GM12891 (cell line): ENCODE results near the gene MRPL33.

Source experiments
- DNase-seq: peaks from one replicate; pipeline ENCODE4 v3.0.0; 2011; ENCODE audit warnings: low spot score; ENCODE audit not compliant: insufficient read length
- FAIRE-seq: peaks from 2 replicates; lab custom pipeline; 2011; peaks lifted over from hg19 to GRCh38; lab: Jason Lieb, UNC
- PAX5 ChIP-seq: IDR thresholded peaks from 2 replicates; pipeline ENCODE4 v1.6.1; 2011; ENCODE audit warnings: low read length, moderate library complexity, mild to moderate bottlenecking; ENCODE audit not compliant: insufficient read depth, severe bottlenecking
- POLR2A ChIP-seq: IDR thresholded peaks from 2 replicates; pipeline ENCODE4 v1.6.1; 2011; ENCODE audit warnings: low read depth, low read length, control low read depth
- POLR2AphosphoS5 ChIP-seq: IDR thresholded peaks from 2 replicates; pipeline ENCODE4 v1.6.1; 2011; ENCODE audit warnings: low read depth, low read length, control low read depth
- POU2F2 ChIP-seq: IDR thresholded peaks from 2 replicates; pipeline ENCODE4 v1.6.1; 2011; ENCODE audit warnings: low read depth, mild to moderate bottlenecking, control low read depth, low read length, moderate library complexity
- SPI1 ChIP-seq: IDR thresholded peaks from 2 replicates; pipeline ENCODE4 v1.6.1; 2011; ENCODE audit warnings: low read depth, low read length, control low read depth
- TAF1 ChIP-seq: IDR thresholded peaks from 2 replicates; pipeline ENCODE4 v1.6.1; 2011; ENCODE audit warnings: low read depth, low read length, control low read depth

MRPL33 gene

DNA sequence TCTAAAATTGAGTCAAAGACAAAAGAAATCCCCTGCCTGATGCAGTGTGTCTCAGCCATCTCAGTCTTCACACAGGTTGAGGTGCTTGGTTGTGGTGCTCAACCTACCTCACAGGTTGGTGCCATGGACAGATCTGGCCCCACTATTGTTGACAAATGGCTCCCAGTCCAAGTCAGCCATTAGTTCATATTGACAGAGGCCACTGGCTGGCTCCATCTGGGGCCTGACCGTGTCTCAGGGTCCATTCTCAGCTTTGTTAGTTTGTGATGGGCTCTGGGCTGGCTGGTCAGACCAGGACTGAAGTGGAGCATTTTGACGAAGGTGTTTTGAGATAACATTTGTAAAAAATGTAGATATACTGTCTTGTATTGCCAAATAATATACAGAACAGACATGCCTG, 36.9 kb downstream of the MRPL33 start:
- TF ChIP-seq POU2F2 (no peak), POLR2AphosphoS5 (no peak), POLR2A (no peak), SPI1 (no peak), TAF1 (no peak), PAX5 (no peak)
- DNase-seq (no peak), FAIRE-seq (no peak)

DNA sequence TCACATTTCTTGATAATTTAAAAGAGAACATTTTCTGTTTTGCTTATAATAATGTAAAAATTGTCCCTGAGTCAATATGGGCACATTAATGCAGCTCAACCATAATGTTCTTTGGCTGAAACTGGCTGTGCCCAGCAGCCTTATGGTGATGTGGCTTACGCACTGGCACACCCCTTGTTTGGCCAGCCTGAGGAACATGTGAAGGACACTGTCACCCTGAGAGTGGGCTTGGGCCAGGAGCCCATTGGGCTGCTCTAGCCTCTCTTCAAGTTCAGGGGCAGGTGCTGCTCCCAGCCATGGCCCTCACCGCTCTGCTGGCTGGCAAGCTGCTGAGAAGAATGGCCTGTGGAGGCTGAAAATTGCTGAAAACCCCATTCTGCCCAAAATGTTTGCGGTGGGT, 37.5 kb downstream of the MRPL33 start:
- no peak for FAIRE-seq
- TF ChIP-seq TAF1 = no peak
- no peak for TF ChIP-seq PAX5
- no peak for TF ChIP-seq POLR2AphosphoS5
- TF ChIP-seq POU2F2 = no peak
- TF ChIP-seq SPI1 = no peak
- TF ChIP-seq POLR2A = no peak
- DNase-seq = no peak

DNA sequence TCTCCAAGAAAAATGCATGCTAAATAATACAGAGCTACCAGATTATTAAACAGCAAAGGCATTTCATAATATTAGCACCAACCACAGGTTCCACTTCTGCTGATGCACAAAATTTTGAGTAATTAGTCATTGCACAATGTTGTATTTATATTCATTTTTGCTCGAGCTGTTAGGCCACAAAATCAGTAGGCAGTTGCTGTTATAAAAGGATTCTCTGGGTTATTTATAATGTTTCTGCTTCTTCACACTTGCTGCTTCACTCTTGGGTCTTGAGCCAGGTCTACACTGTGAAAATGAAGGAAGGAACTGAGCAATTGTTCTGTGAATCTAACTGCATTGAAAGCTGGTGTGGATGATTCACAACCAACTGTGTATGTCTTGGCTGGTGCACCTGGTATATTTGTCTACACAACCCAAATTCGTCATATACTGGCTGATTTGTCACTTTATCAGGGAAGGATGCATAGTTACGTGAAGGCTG, 38.3 kb downstream of the MRPL33 start:
- no peak for TF ChIP-seq SPI1
- TF ChIP-seq POLR2A = no peak
- TF ChIP-seq PAX5 = no peak
- TF ChIP-seq POLR2AphosphoS5 = no peak
- no peak for TF ChIP-seq POU2F2
- TF ChIP-seq TAF1 = no peak
- FAIRE-seq (no peak), DNase-seq (no peak)

DNA sequence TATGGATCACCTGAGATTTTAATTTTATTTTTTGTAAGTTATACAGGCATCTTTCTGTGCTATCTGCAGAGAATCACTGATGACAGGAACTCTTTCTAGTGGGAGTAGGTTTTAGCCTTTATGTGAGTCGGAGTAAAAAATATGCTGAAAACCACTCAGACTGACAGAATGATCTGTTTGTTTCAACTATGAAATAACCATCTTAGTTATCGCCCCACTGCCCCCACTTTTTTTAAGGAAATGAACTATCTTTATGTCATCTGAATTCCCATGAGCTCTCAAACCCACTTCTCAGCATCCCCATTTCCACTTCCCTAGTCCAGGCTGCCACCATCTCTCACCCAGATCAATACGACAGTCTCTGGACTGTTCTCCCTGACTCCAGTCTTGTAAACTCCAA, 38.9 kb downstream of the MRPL33 start:
- DNase-seq = no peak
- FAIRE-seq = no peak
- TF ChIP-seq PAX5 = no peak
- no peak for TF ChIP-seq TAF1
- TF ChIP-seq POU2F2 = no peak
- no peak for TF ChIP-seq POLR2A
- no peak for TF ChIP-seq POLR2AphosphoS5
- TF ChIP-seq SPI1 = no peak

DNA sequence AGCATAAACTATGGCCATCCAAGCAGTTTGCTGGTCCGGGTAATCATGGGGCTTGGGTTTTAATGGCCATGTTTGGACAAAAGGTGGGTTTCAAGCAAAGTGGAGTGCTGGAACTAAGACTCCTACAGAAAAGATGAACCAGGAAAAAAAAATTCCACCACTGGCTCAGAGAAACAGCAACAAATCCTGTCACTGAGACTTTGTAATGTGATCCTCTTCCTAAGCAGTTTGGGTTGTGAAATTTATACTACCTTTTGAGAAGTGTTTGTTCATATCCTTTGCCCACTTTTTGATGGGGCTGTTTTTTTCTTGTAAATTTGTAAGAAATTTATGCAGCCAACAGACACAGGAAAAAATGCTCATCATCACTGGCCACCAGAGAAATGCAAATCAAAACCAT, 40.2 kb downstream of the MRPL33 start:
- no peak for DNase-seq
- no peak for TF ChIP-seq PAX5
- no peak for FAIRE-seq

DNA sequence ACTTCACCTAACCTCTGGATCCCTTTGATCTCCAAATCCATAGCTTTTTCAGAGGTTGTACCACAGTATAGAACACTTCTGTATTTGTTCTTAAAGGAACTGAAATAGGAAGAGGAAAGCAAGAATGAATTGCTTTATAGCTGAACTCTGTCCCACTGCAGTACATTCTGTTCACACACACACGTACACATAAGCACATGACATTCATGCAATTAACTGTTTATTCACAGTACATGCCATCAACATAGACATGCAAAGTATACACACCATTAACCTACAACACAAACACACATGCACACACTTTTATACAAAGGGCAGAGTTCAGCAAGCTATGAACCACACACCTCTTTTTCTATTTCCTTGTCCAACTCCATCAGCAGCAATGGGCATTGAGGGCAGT, 43.2 kb downstream of the MRPL33 start:
- TF ChIP-seq POLR2A (no peak), POU2F2 (no peak), SPI1 (no peak), POLR2AphosphoS5 (no peak), PAX5 (no peak), TAF1 (no peak)
- FAIRE-seq = no peak

DNA sequence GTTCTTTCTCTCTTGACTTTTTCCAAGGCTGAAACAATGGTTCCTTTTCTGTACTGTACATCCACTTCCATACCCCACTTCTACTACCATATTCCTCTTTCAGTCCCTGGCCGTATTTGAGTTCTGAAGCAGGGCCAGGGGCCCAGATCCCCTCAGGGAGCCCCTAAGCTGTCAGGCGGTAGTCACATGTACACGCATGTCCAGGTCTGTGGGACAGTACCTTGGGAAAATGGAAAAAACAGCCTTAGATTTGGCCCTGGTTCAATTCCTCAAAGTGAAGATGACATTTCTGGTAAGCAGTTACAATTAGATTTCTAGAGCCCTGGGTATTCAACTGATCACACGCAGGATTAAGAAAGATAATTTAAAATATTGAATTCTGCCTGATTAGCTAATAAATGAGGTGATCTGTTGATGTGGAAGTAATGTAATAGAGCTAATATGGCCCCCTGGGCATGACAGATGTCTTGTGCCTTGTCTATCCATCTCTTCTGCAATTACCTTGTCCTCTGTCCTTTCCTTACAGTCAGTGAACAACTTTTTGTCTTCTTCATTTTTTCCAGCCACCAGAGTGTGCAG, 44.4 kb downstream of the MRPL33 start:
- TF ChIP-seq POU2F2 = no peak
- TF ChIP-seq SPI1 = no peak
- no peak for TF ChIP-seq PAX5
- no peak for TF ChIP-seq TAF1
- no peak for TF ChIP-seq POLR2A
- TF ChIP-seq POLR2AphosphoS5 = no peak
- DNase-seq = no peak
- FAIRE-seq = no peak

More for the DNA sequence above, 43.2 kb downstream of the MRPL33 start:
- no peak for DNase-seq

DNA sequence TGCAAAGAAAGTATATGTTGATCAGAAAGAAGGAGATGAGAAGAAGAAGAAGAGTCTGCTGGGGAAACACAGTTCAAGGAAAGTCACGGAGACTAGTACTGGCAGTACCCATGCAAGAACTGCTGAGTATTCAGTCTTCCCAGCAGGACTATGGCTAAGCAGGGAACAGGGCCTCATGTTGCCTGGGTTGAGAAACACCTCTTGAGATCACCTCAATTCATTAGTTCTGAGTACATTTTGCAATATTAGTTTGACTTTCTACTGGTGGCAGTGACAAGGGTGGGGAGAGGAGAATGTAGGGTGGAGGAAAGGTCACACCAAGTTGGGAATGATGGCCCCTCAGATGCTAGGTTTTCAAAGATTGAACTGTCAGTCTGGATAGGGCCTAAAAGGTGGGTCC, 50.5 kb downstream of the MRPL33 start:
- TF ChIP-seq TAF1 = no peak
- no peak for TF ChIP-seq POU2F2
- TF ChIP-seq POLR2AphosphoS5 = no peak
- no peak for TF ChIP-seq PAX5
- no peak for TF ChIP-seq SPI1
- no peak for TF ChIP-seq POLR2A
- FAIRE-seq (no peak), DNase-seq (no peak)

DNA sequence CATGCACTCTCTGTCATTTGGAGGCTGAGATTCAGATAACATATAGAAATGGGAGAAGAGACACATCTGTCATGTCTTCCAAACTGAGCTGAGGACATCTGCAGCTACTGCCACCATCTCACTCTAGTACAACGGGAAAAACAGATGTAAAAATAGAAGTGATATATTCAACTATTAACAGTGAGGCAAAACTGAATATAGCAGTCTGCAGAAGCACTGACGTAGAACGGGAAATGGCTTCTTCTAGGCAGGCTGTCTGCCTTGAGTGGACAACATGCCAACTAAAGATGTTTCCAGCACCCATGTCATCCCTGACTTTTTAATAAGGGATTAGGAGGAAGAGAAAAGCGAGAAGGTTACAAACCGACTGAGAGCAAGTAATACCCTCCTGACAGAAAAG, 51.6 kb downstream of the MRPL33 start:
- FAIRE-seq (no peak), DNase-seq (no peak)
- TF ChIP-seq POU2F2 (no peak), PAX5 (no peak), POLR2A (no peak), POLR2AphosphoS5 (no peak), SPI1 (no peak), TAF1 (no peak)

DNA sequence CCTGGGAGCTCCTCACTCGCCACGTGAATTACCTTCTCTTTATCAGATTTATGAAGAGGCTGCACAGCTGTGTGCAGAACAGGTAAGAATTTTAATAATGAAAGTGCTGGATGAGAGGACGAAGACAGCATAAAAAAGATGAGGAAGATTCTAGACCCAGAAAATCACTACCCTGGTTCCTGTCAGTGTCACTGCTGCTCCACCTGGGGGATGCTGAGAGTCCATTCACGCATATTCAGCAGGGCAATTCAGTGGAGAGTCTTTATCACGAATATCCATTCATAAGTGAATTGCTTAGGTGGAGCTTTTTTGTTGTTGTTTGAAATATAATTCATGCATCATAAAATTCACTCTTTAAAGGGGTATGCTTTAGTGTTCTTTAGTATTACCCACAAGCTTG, 52.0 kb downstream of the MRPL33 start:
- no peak for TF ChIP-seq SPI1
- no peak for TF ChIP-seq POU2F2
- TF ChIP-seq TAF1 = no peak
- no peak for TF ChIP-seq POLR2AphosphoS5
- TF ChIP-seq POLR2A = no peak
- no peak for TF ChIP-seq PAX5
- DNase-seq (no peak), FAIRE-seq (no peak)

DNA sequence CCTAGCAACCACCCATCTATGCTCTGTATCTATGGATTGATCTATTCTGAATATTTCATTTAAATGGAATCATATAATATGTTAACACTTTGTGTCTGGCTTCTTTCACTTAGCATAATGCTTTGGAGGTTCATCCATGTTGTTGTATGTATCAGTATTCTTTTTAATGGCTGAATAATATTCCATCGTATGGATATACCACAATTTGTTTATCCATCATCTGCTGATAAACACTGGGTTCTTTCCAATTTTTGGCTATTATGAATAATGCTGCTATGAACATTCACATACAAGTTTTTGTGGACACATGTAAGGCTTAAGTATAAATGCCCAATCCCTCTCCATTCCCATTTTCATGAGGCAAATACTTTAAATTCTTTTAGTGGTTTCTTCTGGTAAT, 52.9 kb downstream of the MRPL33 start:
- DNase-seq = no peak
- no peak for FAIRE-seq
- TF ChIP-seq SPI1 (no peak), TAF1 (no peak), PAX5 (no peak), POLR2AphosphoS5 (no peak), POLR2A (no peak), POU2F2 (no peak)
